Activated CD4-positive, alpha-beta T cell treated with anti-CD3 and anti-CD28 coated beads, Interleukin-2, Interleukin-4, amounts not matched to agents 100 ng/mL and 50 ng/mL, durations not matched to agents 16 hours and 8 hours (primary cell): ENCODE data around the gene FMN2.
"Not testable (repeated sequence)": the region's sequence is repeated elsewhere in the genome, so short reads cannot be mapped to it uniquely, and the experiment has no call there.

ENCODE experiments used
- DNase-seq: peaks from one replicate; pipeline ENCODE4 v3.0.0-alpha.2; 2020; ENCODE audit warnings: low spot score

The FMN2 gene

GRCh38 chr1:240138867-240139266 is 47.2 kb downstream of the FMN2 start:
- DNase-seq: no peak

GRCh38 chr1:240139511-240139910 is 47.8 kb downstream of the FMN2 start:
- DNase-seq: no peak

- DNase-seq: no peak
These were observed 53.4 kb downstream of the FMN2 start for GRCh38 chr1:240145120-240145519.

GRCh38 chr1:240148333-240148732 is 56.6 kb downstream of the FMN2 start:
- DNase-seq: no peak

GRCh38 chr1:240149484-240150094 is 57.9 kb downstream of the FMN2 start:
- DNase-seq: peak; percentile 16

- DNase-seq: peak; percentile 2
These were observed 59.6 kb downstream of the FMN2 start for GRCh38 chr1:240151136-240151735.

GRCh38 chr1:240152611-240153297 is 61.1 kb downstream of the FMN2 start:
- no peak for DNase-seq

GRCh38 chr1:240155605-240156004 is 63.9 kb downstream of the FMN2 start:
- DNase-seq: no peak

- DNase-seq: no peak
These were observed 73.1 kb downstream of the FMN2 start for GRCh38 chr1:240164742-240165141.

- no peak for DNase-seq
These were observed 77.5 kb downstream of the FMN2 start for GRCh38 chr1:240169188-240169587.

- DNase-seq: no peak
These were observed 78.6 kb downstream of the FMN2 start for GRCh38 chr1:240170266-240170665.

- no peak for DNase-seq
These were observed 79.1 kb downstream of the FMN2 start for GRCh38 chr1:240170806-240171205.

- no peak for DNase-seq
These were observed 80.2 kb downstream of the FMN2 start for GRCh38 chr1:240171907-240172306.

GRCh38 chr1:240173836-240174235 is 82.2 kb downstream of the FMN2 start:
- no peak for DNase-seq

GRCh38 chr1:240174734-240175133 is 83.1 kb downstream of the FMN2 start:
- DNase-seq: no peak

GRCh38 chr1:240178366-240178765 is 86.7 kb downstream of the FMN2 start:
- DNase-seq: no peak

GRCh38 chr1:240184682-240185081 is 93.0 kb downstream of the FMN2 start:
- DNase-seq: not testable (repeated sequence)

GRCh38 chr1:240188139-240188538 is 96.5 kb downstream of the FMN2 start:
- DNase-seq: no peak

- peak; percentile 38 for DNase-seq
These were observed 97.8 kb downstream of the FMN2 start for GRCh38 chr1:240189386-240189989.

- DNase-seq: peak; percentile 31
These were observed 99.3 kb downstream of the FMN2 start for GRCh38 chr1:240190881-240191401.

- DNase-seq: no peak
These were observed 101.2 kb downstream of the FMN2 start for GRCh38 chr1:240192851-240193250.

- peak; percentile 36 for DNase-seq
These were observed 102.0 kb downstream of the FMN2 start for GRCh38 chr1:240193679-240194078.

GRCh38 chr1:240194120-240194519 is 102.4 kb downstream of the FMN2 start:
- no peak for DNase-seq
